SK-N-SH treated with all-trans-retinoic acid at 6 μM for 48 hours (cell line): ENCODE results near the gene CLEC3B.

Source experiments
- ATAC-seq: fragments of 200-7000 bp; cut with Tn5 transposase; 3 replicates; pipeline ENCODE4 v1.9.1; 2020; ENCODE audit warnings: mild to moderate bottlenecking, moderate library complexity
- BACH2 ChIP-seq: fragments of 250-450 bp; sonication (Bioruptor Pico); IDR thresholded peaks from 2 replicates; pipeline ENCODE4 v1.9.0; 2021; ENCODE audit warnings: mild to moderate bottlenecking, borderline replicate concordance
- ESRRG ChIP-seq: fragments of 250-450 bp; sonication (Bioruptor Pico); IDR thresholded peaks from 2 replicates; pipeline ENCODE4 v1.6.1; 2021; ENCODE audit warnings: mild to moderate bottlenecking
- GLIS3 ChIP-seq: fragments of 250-450 bp; sonication (Bioruptor Pico); IDR thresholded peaks from 2 replicates; pipeline ENCODE4 v1.5.0; 2020; ENCODE audit warnings: mild to moderate bottlenecking, moderate library complexity
- OSR1 ChIP-seq: fragments of 250-450 bp; sonication (Bioruptor Pico); IDR thresholded peaks from 2 replicates; pipeline ENCODE4 v1.8.0; 2022; ENCODE audit warnings: moderate library complexity, mild to moderate bottlenecking, inconsistent platforms
- PPARA ChIP-seq: fragments of 250-450 bp; sonication (Bioruptor Pico); IDR thresholded peaks from 2 replicates; pipeline ENCODE4 v1.5.0; 2020; ENCODE audit warnings: mild to moderate bottlenecking, borderline replicate concordance
- RARB ChIP-seq: fragments of 250-450 bp; sonication (Bioruptor Pico); IDR thresholded peaks from 2 replicates; pipeline ENCODE4 v1.8.0; 2021; ENCODE audit warnings: mild to moderate bottlenecking, moderate library complexity
- TOX ChIP-seq: fragments of 250-450 bp; sonication (Bioruptor Pico); IDR thresholded peaks from 2 replicates; pipeline ENCODE4 v1.8.0; 2021; ENCODE audit warnings: mild to moderate bottlenecking, moderate library complexity, borderline replicate concordance
- ZFP3 ChIP-seq: fragments of 250-450 bp; sonication (Bioruptor Pico); IDR thresholded peaks from 2 replicates; pipeline ENCODE4 v1.5.0; 2020; ENCODE audit warnings: mild to moderate bottlenecking, moderate library complexity
- ZNF565 ChIP-seq: fragments of 450-650 bp; formaldehyde crosslinking; conservative IDR thresholded peaks from 2 replicates; pipeline ENCODE4 v1.5.0; 2020; ENCODE audit warnings: low read depth, mild to moderate bottlenecking, moderate library complexity
- ZNF70 ChIP-seq: fragments of 450-650 bp; formaldehyde crosslinking; IDR thresholded peaks from 2 replicates; pipeline ENCODE4 v1.5.0; 2020; ENCODE audit warnings: mild to moderate bottlenecking, moderate library complexity
- TF ChIP-seq, protein P1 (sequence below): fragments of 250-450 bp; sonication (Bioruptor Pico); IDR thresholded peaks from 2 replicates; pipeline ENCODE4 v1.8.0; 2020; ENCODE audit warnings: mild to moderate bottlenecking, moderate library complexity, borderline replicate concordance
- TF ChIP-seq, protein P2 (sequence below): fragments of 250-450 bp; sonication (Bioruptor Pico); IDR thresholded peaks from 2 replicates; pipeline ENCODE4 v1.5.1; 2020; ENCODE audit warnings: low read depth, mild to moderate bottlenecking, moderate library complexity
- TF ChIP-seq, protein P3 (sequence below): fragments of 250-450 bp; sonication (Bioruptor Pico); IDR thresholded peaks from 2 replicates; pipeline ENCODE4 v1.5.0; 2020; ENCODE audit warnings: mild to moderate bottlenecking, moderate library complexity
- TF ChIP-seq, protein P4 (sequence below): fragments of 250-450 bp; sonication (Bioruptor Pico); IDR thresholded peaks from 2 replicates; pipeline ENCODE4 v1.5.1; 2021; ENCODE audit warnings: mild to moderate bottlenecking, moderate library complexity
- TF ChIP-seq, protein P5 (sequence below): fragments of 250-450 bp; sonication (Bioruptor Pico); IDR thresholded peaks from 2 replicates; pipeline ENCODE4 v1.8.0; 2021; ENCODE audit warnings: low read depth, mild to moderate bottlenecking, moderate library complexity, borderline replicate concordance

Gene CLEC3B

DNA sequence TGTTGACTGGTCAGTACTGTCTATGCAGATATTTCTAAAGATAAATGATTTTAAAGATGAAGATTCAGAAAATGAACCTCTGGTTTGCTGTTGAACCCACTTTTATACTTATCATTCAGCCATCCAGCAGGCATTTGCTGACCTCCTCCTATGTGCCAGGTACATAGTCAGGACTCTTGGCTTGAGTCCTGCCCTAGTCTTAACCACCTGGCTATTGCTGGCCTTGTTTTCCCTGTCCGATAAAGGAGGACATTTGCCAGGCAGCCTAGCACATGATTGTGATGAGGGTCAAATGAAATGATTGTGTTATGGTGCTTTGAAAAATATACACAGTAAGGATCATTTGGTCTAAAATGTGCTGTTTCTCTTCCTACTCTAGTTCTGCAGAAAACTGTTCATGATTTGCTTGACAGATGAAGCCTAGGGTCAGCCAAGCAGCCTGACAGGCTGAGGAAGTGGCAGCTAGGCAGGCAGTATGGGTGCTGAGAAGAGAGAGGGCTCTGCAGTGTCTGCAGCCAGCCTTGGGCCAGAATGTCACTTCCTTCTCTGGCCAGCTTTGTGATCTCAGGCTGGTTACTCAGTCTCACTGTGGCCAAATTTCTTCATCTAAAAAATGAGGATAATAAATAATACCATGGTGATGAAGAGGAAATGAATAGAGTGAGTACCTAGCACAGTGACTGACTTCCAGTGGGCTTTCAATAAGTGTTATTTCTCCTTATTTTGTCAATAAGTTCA, 36.3 kb upstream of the CLEC3B start (continued):
- TF ChIP-seq, protein P1, sequence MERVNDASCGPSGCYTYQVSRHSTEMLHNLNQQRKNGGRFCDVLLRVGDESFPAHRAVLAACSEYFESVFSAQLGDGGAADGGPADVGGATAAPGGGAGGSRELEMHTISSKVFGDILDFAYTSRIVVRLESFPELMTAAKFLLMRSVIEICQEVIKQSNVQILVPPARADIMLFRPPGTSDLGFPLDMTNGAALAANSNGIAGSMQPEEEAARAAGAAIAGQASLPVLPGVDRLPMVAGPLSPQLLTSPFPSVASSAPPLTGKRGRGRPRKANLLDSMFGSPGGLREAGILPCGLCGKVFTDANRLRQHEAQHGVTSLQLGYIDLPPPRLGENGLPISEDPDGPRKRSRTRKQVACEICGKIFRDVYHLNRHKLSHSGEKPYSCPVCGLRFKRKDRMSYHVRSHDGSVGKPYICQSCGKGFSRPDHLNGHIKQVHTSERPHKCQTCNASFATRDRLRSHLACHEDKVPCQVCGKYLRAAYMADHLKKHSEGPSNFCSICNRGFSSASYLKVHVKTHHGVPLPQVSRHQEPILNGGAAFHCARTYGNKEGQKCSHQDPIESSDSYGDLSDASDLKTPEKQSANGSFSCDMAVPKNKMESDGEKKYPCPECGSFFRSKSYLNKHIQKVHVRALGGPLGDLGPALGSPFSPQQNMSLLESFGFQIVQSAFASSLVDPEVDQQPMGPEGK (CRISPR knock-in tag) = no peak
- TF ChIP-seq, protein P2, sequence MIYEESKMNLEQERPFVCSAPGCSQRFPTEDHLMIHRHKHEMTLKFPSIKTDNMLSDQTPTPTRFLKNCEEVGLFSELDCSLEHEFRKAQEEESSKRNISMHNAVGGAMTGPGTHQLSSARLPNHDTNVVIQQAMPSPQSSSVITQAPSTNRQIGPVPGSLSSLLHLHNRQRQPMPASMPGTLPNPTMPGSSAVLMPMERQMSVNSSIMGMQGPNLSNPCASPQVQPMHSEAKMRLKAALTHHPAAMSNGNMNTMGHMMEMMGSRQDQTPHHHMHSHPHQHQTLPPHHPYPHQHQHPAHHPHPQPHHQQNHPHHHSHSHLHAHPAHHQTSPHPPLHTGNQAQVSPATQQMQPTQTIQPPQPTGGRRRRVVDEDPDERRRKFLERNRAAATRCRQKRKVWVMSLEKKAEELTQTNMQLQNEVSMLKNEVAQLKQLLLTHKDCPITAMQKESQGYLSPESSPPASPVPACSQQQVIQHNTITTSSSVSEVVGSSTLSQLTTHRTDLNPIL (CRISPR knock-in tag) = no peak

DNA sequence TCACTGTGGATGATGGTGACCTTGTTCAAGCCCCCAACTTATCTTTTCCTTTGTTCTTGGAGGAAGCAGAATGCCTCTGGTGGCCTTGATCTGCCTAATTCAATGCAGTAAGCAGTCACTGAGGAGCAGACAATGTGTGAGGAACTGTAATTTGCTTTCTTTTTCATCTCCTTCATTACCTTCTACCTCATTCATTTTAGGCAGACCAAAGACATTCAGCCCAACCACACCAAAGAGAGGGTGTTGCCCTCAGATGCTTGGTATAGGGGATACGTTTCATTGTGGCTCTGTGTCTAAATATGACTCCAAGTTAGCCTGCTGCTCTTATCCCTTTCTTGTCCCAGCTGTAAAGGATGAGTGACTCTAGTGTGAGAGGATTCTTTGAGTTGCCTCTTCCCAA, 34.8 kb upstream of the CLEC3B start:
- ATAC-seq = no peak
- no peak for TF ChIP-seq BACH2 (CRISPR knock-in tag)
- TF ChIP-seq ZNF565 (CRISPR knock-in tag) = no peak
- TF ChIP-seq ZFP3 (CRISPR knock-in tag) = no peak
- no peak for TF ChIP-seq GLIS3 (CRISPR knock-in tag)
- no peak for TF ChIP-seq RARB (CRISPR knock-in tag)
- no peak for TF ChIP-seq OSR1 (CRISPR knock-in tag)
- TF ChIP-seq, protein P3, sequence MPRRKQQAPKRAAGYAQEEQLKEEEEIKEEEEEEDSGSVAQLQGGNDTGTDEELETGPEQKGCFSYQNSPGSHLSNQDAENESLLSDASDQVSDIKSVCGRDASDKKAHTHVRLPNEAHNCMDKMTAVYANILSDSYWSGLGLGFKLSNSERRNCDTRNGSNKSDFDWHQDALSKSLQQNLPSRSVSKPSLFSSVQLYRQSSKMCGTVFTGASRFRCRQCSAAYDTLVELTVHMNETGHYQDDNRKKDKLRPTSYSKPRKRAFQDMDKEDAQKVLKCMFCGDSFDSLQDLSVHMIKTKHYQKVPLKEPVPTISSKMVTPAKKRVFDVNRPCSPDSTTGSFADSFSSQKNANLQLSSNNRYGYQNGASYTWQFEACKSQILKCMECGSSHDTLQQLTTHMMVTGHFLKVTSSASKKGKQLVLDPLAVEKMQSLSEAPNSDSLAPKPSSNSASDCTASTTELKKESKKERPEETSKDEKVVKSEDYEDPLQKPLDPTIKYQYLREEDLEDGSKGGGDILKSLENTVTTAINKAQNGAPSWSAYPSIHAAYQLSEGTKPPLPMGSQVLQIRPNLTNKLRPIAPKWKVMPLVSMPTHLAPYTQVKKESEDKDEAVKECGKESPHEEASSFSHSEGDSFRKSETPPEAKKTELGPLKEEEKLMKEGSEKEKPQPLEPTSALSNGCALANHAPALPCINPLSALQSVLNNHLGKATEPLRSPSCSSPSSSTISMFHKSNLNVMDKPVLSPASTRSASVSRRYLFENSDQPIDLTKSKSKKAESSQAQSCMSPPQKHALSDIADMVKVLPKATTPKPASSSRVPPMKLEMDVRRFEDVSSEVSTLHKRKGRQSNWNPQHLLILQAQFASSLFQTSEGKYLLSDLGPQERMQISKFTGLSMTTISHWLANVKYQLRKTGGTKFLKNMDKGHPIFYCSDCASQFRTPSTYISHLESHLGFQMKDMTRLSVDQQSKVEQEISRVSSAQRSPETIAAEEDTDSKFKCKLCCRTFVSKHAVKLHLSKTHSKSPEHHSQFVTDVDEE (CRISPR knock-in tag) = no peak
- no peak for TF ChIP-seq ZNF70 (CRISPR knock-in tag)
- TF ChIP-seq ESRRG (CRISPR knock-in tag) = no peak
- TF ChIP-seq, protein P2 (CRISPR knock-in tag) = no peak
- TF ChIP-seq TOX (CRISPR knock-in tag) = no peak
- TF ChIP-seq, protein P4, sequence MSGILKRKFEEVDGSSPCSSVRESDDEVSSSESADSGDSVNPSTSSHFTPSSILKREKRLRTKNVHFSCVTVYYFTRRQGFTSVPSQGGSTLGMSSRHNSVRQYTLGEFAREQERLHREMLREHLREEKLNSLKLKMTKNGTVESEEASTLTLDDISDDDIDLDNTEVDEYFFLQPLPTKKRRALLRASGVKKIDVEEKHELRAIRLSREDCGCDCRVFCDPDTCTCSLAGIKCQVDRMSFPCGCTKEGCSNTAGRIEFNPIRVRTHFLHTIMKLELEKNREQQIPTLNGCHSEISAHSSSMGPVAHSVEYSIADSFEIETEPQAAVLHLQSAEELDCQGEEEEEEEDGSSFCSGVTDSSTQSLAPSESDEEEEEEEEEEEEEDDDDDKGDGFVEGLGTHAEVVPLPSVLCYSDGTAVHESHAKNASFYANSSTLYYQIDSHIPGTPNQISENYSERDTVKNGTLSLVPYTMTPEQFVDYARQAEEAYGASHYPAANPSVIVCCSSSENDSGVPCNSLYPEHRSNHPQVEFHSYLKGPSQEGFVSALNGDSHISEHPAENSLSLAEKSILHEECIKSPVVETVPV (CRISPR knock-in tag) = no peak

DNA sequence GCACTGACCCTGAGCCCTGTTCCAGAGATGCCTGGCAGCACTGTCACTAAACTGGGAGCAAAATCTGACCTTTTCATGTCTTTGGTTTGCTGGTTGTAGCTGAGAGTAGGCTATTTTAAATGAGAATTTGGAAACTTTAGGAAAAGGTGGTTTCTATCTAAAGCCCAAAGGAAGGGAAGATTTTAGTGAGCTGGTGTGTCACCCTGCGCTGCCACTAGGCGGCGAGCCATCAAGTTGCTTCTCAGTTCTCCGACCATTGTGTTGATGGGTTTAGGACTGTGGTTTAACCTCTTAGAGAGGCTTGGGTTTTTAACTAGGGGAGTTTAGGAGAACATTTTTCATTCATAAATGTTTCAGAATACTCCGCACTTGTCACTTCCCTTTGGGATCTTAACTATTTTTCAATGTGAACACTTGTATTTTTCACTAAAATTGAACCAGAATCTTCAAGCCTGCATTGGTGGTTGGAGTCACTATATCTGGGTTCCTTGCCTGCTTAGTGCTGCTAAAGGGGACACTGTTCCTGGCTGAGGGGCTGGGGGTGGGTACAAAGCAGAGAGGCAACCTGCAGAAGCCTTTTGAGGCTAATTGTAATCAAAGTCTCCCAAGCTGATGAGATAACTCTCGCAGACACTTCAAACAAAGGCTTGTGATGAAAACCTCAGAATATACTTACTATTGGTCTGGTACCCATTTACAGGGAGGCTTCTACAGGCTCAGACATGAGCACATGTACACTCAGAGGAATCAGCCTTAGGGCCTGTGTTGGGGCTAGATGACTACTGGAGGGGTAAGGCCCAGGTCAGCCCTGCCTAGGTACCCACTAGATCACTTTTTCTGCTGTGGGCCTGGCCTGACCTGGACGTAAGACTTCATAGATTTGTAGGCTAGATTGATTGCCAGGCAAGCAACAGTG, 33.3 kb upstream of the CLEC3B start:
- no peak for TF ChIP-seq ZFP3 (CRISPR knock-in tag)
- no peak for TF ChIP-seq PPARA
- TF ChIP-seq, protein P4 (CRISPR knock-in tag) = no peak
- no peak for TF ChIP-seq ZNF565 (CRISPR knock-in tag)
- TF ChIP-seq OSR1 (CRISPR knock-in tag) = no peak
- TF ChIP-seq, protein P5, sequence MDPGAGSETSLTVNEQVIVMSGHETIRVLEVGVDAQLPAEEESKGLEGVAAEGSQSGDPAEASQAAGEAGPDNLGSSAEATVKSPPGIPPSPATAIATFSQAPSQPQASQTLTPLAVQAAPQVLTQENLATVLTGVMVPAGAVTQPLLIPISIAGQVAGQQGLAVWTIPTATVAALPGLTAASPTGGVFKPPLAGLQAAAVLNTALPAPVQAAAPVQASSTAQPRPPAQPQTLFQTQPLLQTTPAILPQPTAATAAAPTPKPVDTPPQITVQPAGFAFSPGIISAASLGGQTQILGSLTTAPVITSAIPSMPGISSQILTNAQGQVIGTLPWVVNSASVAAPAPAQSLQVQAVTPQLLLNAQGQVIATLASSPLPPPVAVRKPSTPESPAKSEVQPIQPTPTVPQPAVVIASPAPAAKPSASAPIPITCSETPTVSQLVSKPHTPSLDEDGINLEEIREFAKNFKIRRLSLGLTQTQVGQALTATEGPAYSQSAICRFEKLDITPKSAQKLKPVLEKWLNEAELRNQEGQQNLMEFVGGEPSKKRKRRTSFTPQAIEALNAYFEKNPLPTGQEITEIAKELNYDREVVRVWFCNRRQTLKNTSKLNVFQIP (CRISPR knock-in tag) = no peak
- peak; percentile 44 for ATAC-seq
